ENCODE data around the gene YPEL2. TPM values are rescaled to one million over a fixed set of nuclear protein-coding genes. Genes with fewer than 3 reads are reported as not detected.

The YPEL2 gene
- total RNA-seq, 1 experiment from 2014 or later: 1.1 TPM

DNA sequence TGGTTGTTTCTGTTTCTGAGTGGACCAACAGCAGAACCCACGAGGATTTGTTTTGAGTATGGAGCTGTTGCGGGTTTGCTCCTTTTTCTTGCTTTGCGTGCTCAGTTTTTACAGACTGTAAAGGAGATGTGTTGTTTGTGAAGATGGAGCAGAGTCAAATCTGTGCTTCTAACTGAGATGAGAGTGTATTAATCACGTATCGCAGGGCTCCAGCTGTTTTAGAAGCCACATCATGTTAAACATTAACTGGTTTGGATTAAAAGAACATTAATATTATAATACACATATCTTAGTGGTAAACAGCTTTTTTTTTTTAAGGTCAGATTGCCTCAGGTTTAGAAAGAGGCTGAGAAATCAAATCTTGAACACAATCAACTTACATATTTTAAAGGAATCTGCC, 69.4 kb downstream of the YPEL2 start:
- DNase-seq (ENCODE audit: low read depth, low spot score): no peak
- Histone ChIP-seq H3K4me3 (ENCODE audit: low read depth in 2 of 2, low read length in 2 of 2) (no peak overlapping the region), H3K36me3 (ENCODE audit: control insufficient read depth, insufficient read depth, low read length) (no peaks in the 10 kb centered on the region), H3K27me3 (ENCODE audit: control insufficient read depth, insufficient read depth, low read length) (no peaks in the 10 kb centered on the region), H3K4me1 (ENCODE audit: control insufficient read depth, insufficient read depth, low read length) (no peaks in the 10 kb centered on the region), H3K9me3 (ENCODE audit: control insufficient read depth, insufficient read depth, low read depth, low read length) (no peaks in the 10 kb centered on the region), H3K27ac (ENCODE audit: low read length) (no peak overlapping the region)
- TF ChIP-seq, protein P1, sequence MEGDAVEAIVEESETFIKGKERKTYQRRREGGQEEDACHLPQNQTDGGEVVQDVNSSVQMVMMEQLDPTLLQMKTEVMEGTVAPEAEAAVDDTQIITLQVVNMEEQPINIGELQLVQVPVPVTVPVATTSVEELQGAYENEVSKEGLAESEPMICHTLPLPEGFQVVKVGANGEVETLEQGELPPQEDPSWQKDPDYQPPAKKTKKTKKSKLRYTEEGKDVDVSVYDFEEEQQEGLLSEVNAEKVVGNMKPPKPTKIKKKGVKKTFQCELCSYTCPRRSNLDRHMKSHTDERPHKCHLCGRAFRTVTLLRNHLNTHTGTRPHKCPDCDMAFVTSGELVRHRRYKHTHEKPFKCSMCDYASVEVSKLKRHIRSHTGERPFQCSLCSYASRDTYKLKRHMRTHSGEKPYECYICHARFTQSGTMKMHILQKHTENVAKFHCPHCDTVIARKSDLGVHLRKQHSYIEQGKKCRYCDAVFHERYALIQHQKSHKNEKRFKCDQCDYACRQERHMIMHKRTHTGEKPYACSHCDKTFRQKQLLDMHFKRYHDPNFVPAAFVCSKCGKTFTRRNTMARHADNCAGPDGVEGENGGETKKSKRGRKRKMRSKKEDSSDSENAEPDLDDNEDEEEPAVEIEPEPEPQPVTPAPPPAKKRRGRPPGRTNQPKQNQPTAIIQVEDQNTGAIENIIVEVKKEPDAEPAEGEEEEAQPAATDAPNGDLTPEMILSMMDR (IDR thresholded peaks at IDR 0.05): no peak
- no peak for TF ChIP-seq TCF7L2 (IDR thresholded peaks at IDR 0.05; ENCODE audit: low read depth, low read length)
- TF ChIP-seq SIN3A (IDR thresholded peaks at IDR 0.05; ENCODE audit: borderline replicate concordance, insufficient read depth, low read depth, low read length): no peak
- TF ChIP-seq, protein P2, sequence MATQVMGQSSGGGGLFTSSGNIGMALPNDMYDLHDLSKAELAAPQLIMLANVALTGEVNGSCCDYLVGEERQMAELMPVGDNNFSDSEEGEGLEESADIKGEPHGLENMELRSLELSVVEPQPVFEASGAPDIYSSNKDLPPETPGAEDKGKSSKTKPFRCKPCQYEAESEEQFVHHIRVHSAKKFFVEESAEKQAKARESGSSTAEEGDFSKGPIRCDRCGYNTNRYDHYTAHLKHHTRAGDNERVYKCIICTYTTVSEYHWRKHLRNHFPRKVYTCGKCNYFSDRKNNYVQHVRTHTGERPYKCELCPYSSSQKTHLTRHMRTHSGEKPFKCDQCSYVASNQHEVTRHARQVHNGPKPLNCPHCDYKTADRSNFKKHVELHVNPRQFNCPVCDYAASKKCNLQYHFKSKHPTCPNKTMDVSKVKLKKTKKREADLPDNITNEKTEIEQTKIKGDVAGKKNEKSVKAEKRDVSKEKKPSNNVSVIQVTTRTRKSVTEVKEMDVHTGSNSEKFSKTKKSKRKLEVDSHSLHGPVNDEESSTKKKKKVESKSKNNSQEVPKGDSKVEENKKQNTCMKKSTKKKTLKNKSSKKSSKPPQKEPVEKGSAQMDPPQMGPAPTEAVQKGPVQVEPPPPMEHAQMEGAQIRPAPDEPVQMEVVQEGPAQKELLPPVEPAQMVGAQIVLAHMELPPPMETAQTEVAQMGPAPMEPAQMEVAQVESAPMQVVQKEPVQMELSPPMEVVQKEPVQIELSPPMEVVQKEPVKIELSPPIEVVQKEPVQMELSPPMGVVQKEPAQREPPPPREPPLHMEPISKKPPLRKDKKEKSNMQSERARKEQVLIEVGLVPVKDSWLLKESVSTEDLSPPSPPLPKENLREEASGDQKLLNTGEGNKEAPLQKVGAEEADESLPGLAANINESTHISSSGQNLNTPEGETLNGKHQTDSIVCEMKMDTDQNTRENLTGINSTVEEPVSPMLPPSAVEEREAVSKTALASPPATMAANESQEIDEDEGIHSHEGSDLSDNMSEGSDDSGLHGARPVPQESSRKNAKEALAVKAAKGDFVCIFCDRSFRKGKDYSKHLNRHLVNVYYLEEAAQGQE (IDR thresholded peaks at IDR 0.05; ENCODE audit: insufficient read depth in 1 of 2, low read depth in 2 of 2, low read length in 1 of 2): no peak
- no peak for TF ChIP-seq POLR2AphosphoS5 (IDR thresholded peaks at IDR 0.05; ENCODE audit: low read depth, low read length)
- in situ Hi-C loops (cut with HindIII; ENCODE audit: low pct_unique_long_range_greater_than_20kb, low sequenced_read_pairs): no loop called here
- no peak for ATAC-seq
- intact Hi-C loops (cut with micrococcal nuclease; ENCODE audit: unreplicated experiment): no loop called here
- POLR2A ChIA-PET: no interaction called here
- no TSS peak for BruUV-seq (replicated peaks)
- CTCF ChIA-PET: no interaction called here

DNA sequence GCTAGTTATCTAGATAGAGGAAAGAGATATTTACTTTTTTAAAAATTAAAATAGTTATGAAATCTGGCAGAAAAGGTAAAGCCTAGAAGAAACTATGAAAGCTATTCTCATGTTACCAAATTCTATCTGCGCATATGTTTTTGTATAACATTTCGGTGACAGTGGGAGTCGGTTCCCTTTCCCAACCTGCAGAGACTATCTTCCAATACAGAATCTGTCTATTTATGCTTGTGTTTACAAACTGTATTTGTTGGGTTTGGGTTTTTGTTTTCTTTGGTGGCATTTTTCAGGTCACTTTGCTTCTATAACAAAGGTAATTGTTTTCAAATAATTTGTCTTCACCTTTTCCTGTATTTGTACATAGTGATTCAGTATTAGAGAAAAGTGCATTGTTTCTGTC, 69.8 kb downstream of the YPEL2 start:
- in situ Hi-C loops (cut with HindIII; ENCODE audit: low pct_unique_long_range_greater_than_20kb, low sequenced_read_pairs): no loop called here
- Histone ChIP-seq H3K9me3 (ENCODE audit: control insufficient read depth, insufficient read depth, low read depth, low read length) (no peaks in the 10 kb centered on the region), H3K27me3 (ENCODE audit: control insufficient read depth, insufficient read depth, low read length) (no peaks in the 10 kb centered on the region), H3K36me3 (ENCODE audit: control insufficient read depth, insufficient read depth, low read length) (no peaks in the 10 kb centered on the region), H3K27ac (ENCODE audit: low read length) (no peak overlapping the region), H3K4me3 (ENCODE audit: low read depth in 2 of 2, low read length in 2 of 2) (no peak overlapping the region), H3K4me1 (ENCODE audit: control insufficient read depth, insufficient read depth, low read length) (no peaks in the 10 kb centered on the region)
- ATAC-seq (no peak), DNase-seq (ENCODE audit: low read depth, low spot score) (no peak)
- ChIA-PET POLR2A (no interaction called here), CTCF (no interaction called here)
- TF ChIP-seq, protein P1 (IDR thresholded peaks at IDR 0.05): no peak
- no peak for TF ChIP-seq TCF7L2 (IDR thresholded peaks at IDR 0.05; ENCODE audit: low read depth, low read length)
- TF ChIP-seq SIN3A (IDR thresholded peaks at IDR 0.05; ENCODE audit: borderline replicate concordance, insufficient read depth, low read depth, low read length): no peak
- TF ChIP-seq, protein P2 (IDR thresholded peaks at IDR 0.05; ENCODE audit: insufficient read depth in 1 of 2, low read depth in 2 of 2, low read length in 1 of 2): no peak
- no peak for TF ChIP-seq POLR2AphosphoS5 (IDR thresholded peaks at IDR 0.05; ENCODE audit: low read depth, low read length)
- intact Hi-C loops (cut with micrococcal nuclease; ENCODE audit: unreplicated experiment): no loop called here
- no TSS peak for BruUV-seq (replicated peaks)

Measured in Panc1 (cell line).